Spleen (tissue), 7 donors: Measurements from ENCODE around the gene GALNT18.

Experiments
- POLR2A ChIP-seq, 3 donors: fragments of 450-650 bp; IDR thresholded peaks; one replicate each; pipeline ENCODE4 v1.5.1; 2017; ENCODE audit warnings: antibody characterized with exemption in 3 of 3, mild to moderate bottlenecking in 1 of 3
- TF ChIP-seq, protein P1 (sequence below), 11 experiments: fragments of 200-600 bp in 7 of 11; fragments of 450-650 bp in 4 of 11; sonication (generic) in 4 of 11; IDR thresholded peaks in 8 of 11; conservative IDR thresholded peaks in 3 of 11; 1 replicate in 7 of 11; 2 replicates in 4 of 11; pipeline versions ENCODE4 v1.4.0 to v1.8.0; 2016 to 2021; ENCODE audit warnings: antibody characterized with exemption in 11 of 11, inconsistent platforms in 4 of 11, mild to moderate bottlenecking in 1 of 11
- donor health status: DM: no; HTN: no; CAD: no; lungs with moderate emphysema.
- donor health status: DM: no; HTN: no; CAD: no.
- donor health status: DM: no; HTN: no; CAD: no.

DNA sequence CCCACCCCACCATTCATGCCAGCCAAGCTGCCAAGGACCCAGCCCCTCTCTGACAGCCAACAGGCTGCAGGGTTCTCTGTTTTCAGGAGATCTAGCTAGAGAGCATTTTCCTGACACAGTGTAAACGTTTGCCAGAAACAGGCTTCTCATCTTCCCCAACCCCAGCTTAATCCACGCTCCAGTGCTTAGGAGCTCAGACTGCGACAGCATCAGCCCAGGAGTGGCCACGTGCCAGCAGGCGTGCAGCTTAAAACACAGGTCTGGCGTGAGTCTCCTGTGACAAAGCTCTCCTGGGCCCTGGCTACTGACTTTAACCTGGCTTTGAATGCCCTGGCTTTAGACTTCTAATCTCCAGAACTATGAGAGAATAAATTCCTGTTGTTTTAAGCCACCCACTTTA is 66.6 kb downstream of the GALNT18 start:
- TF ChIP-seq, protein P1, sequence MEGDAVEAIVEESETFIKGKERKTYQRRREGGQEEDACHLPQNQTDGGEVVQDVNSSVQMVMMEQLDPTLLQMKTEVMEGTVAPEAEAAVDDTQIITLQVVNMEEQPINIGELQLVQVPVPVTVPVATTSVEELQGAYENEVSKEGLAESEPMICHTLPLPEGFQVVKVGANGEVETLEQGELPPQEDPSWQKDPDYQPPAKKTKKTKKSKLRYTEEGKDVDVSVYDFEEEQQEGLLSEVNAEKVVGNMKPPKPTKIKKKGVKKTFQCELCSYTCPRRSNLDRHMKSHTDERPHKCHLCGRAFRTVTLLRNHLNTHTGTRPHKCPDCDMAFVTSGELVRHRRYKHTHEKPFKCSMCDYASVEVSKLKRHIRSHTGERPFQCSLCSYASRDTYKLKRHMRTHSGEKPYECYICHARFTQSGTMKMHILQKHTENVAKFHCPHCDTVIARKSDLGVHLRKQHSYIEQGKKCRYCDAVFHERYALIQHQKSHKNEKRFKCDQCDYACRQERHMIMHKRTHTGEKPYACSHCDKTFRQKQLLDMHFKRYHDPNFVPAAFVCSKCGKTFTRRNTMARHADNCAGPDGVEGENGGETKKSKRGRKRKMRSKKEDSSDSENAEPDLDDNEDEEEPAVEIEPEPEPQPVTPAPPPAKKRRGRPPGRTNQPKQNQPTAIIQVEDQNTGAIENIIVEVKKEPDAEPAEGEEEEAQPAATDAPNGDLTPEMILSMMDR (IDR thresholded peaks at IDR 0.05 in 8 of 11, conservative IDR thresholded peaks at IDR 0.05 in 3 of 11), result no peak
- no peak for TF ChIP-seq POLR2A (IDR thresholded peaks at IDR 0.05)
